H1 (cell line): ENCODE measurements around the gene DOHH. TPM values are rescaled to one million over a fixed set of nuclear protein-coding genes. Genes with fewer than 3 reads are reported as not detected.

ENCODE experiments used
- CHD1 ChIP-seq: IDR thresholded peaks from 2 replicates; pipeline ENCODE4 v1.6.1; 2012; ENCODE audit warnings: low read depth, low read length, improper control_type of control experiment
- SP2 ChIP-seq: IDR thresholded peaks from 2 replicates; pipeline ENCODE4 v1.6.1; 2012; ENCODE audit warnings: mild to moderate bottlenecking, low read length, inconsistent platforms
- polyA plus RNA-seq, 7 experiments: library from polyadenylated mRNA; depleted of rRNA in 3 of 7; stranded (reverse) in 5 of 7; unstranded in 2 of 7; fragments of >200 nt in 5 of 7; fragments of 200-250 nt in 2 of 7; gene quantifications; 1 replicate in 5 of 7; 2 replicates in 1 of 7; 4 replicates in 1 of 7; pipeline versions ENCODE4 v1.2.1 to v1.2.3, GENCODE V29; 2011 to 2013; ENCODE audit warnings: missing spikeins in 2 of 7, mixed read lengths in 2 of 7
- total RNA-seq: library from RNA; stranded (reverse); fragmentation: NEBNext Ultra II Directional; extraction: Animal tissue kit (Norgen Biotek cat#: 25700); gene quantifications from 2 replicates; pipeline ENCODE4 v1.2.1, GENCODE V29; 2021

The DOHH gene
- total and polyA plus RNA-seq, 2 of the 8 experiments (the other 6 are each of a cell fraction or from before 2014, with no cell fraction given) = 7.3 to 17.7 TPM

GRCh38 chr19:3462991-3463713 is 37.3 kb downstream of the DOHH start (continued):
- no peak for TF ChIP-seq CHD1
- TF ChIP-seq SP2 = no peak
